HG02798 (cell line): ENCODE results near the gene RFX1.
"Not testable (repeated sequence)": the region's sequence is repeated elsewhere in the genome, so short reads cannot be mapped to it uniquely, and the experiment has no call there.

Experiments
- ATAC-seq: cut with Tn5 transposase; IDR thresholded peaks from one replicate; pipeline ENCODE4 v1.9.1; 2021; ENCODE audit warnings: mild to moderate bottlenecking; ENCODE audit not compliant: unreplicated experiment, poor library complexity

The RFX1 gene

GRCh38 chr19:13942023-13942684 lies 64.0 kb downstream of the RFX1 start:
- ATAC-seq, result no peak

- ATAC-seq, result no peak
These were observed 67.6 kb downstream of the RFX1 start, which contains the start of gene PODNL1 for GRCh38 chr19:13938301-13939064. TSS of gene PODNL1 (minus strand) at chr19:13938417. CDS start at chr19:13938181, 236 bp downstream.

GRCh38 chr19:13937479-13938300 lies 68.4 kb downstream of the RFX1 start:
- no peak for ATAC-seq

- ATAC-seq, result no peak
These were observed 70.2 kb downstream of the RFX1 start for GRCh38 chr19:13935765-13936510.

- ATAC-seq, result no peak
These were observed 71.4 kb downstream of the RFX1 start for GRCh38 chr19:13934785-13935109.

GRCh38 chr19:13932911-13933393 lies 73.2 kb downstream of the RFX1 start:
- ATAC-seq, result no peak

GRCh38 chr19:13932149-13932637 lies 73.9 kb downstream of the RFX1 start:
- ATAC-seq, result no peak

GRCh38 chr19:13931391-13932148 lies 74.5 kb downstream of the RFX1 start:
- no peak for ATAC-seq

- no peak for ATAC-seq
These were observed 75.7 kb downstream of the RFX1 start for GRCh38 chr19:13930402-13930801.

GRCh38 chr19:13929956-13930355 lies 76.2 kb downstream of the RFX1 start:
- no peak for ATAC-seq

GRCh38 chr19:13929340-13929739 lies 76.8 kb downstream of the RFX1 start:
- ATAC-seq, result no peak

GRCh38 chr19:13926715-13927114 lies 79.4 kb downstream of the RFX1 start:
- ATAC-seq, result no peak

GRCh38 chr19:13926010-13926409 lies 80.1 kb downstream of the RFX1 start:
- no peak for ATAC-seq

GRCh38 chr19:13923194-13923987 lies 82.7 kb downstream of the RFX1 start:
- ATAC-seq, result no peak

- not testable (repeated sequence) for ATAC-seq
These were observed 84.0 kb downstream of the RFX1 start for GRCh38 chr19:13922118-13922517.

GRCh38 chr19:13920940-13921747 lies 85.0 kb downstream of the RFX1 start:
- no peak for ATAC-seq

- no peak for ATAC-seq
These were observed 85.6 kb downstream of the RFX1 start for GRCh38 chr19:13920524-13920923.
